ENCODE data around the gene YIPF3. TPM values are rescaled to one million over a fixed set of nuclear protein-coding genes. Genes with fewer than 3 reads are reported as not detected.

Gene YIPF3
- polyA plus RNA-seq, 1 of the 3 experiments (the other 2 are of a cell fraction): 219 TPM

DNA sequence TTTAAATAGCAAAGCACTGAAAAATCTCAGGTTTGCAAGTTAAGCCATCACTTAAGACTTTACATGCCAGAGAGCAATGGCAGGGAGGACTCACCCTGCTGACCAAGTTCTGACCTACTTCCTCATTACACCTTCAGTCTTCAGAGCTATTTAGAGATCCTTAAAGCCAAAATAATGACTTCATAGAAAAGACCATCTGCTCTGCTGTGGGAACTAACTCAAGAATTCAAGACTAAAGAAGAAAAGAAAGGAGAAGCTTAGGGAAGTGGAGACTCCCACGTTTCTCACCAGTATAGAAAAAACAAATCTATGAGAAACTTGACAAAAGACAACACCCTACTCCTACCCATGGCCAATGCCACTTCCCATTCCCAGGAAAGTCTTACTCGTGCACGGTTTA is 30.5 kb upstream of the YIPF3 start:
- CTCF ChIA-PET: interaction anchor here (1.5 kb wide), 1 partner anchor 61 kb away, joined by 5 read pairs; no protein-coding TSS in a partner anchor
- H3K9me2 ChIP-seq: no peaks in the 10 kb centered on the region
- DNase-seq: no peak
- no peaks in the 10 kb centered on the region for H3K9me3 ChIP-seq
- no peak overlapping the region for H3K4me2 ChIP-seq
- WGBS (ENCODE audit: low lambda C conversion rate): 91% methylated on average over 3 of the region's 3 CpGs
- POLR2A ChIA-PET: no interaction called here
- H3K9ac ChIP-seq: no peak overlapping the region
- H3K27ac ChIP-seq (ENCODE audit: low read depth in 2 of 2, low read length in 1 of 2): no peak overlapping the region
- no peaks in the 10 kb centered on the region for H3F3A ChIP-seq (replicated peaks; ENCODE audit: insufficient read depth)
- no peaks in the 10 kb centered on the region for H3K4me1 ChIP-seq (ENCODE audit: control insufficient read depth in 1 of 2, insufficient read depth in 2 of 2, low read depth in 1 of 2, low read length in 1 of 2)
- H3K79me2 ChIP-seq (ENCODE audit: insufficient read depth): no peaks in the 10 kb centered on the region
- H3K36me3 ChIP-seq (replicated peaks in 1 of 2; ENCODE audit: control insufficient read depth in 1 of 2, insufficient read depth in 2 of 2, low read length in 1 of 2): peaks cover 75% of the 10 kb centered on the region in 2 experiments
- H2AFZ ChIP-seq (ENCODE audit: low read depth): no peak overlapping the region
- no peaks in the 10 kb centered on the region for H3K27me3 ChIP-seq (ENCODE audit: insufficient read depth)
- H3K4me3 ChIP-seq (ENCODE audit: low read depth in 2 of 2, low read length in 1 of 2): no peak overlapping the region
- H4K20me1 ChIP-seq (ENCODE audit: insufficient read depth): no peaks in the 10 kb centered on the region
- TF ChIP-seq RXRA (IDR thresholded peaks at IDR 0.05; ENCODE audit: borderline replicate concordance, low read depth) (no peak), NFIC (IDR thresholded peaks at IDR 0.05; ENCODE audit: borderline replicate concordance) (no peak), ELF1 (IDR thresholded peaks at IDR 0.05) (no peak), CHD2 (IDR thresholded peaks at IDR 0.05; ENCODE audit: low read length, partially characterized antibody) (no peak), RAD21 (IDR thresholded peaks at IDR 0.05; ENCODE audit: low read length) (no peak), POLR2AphosphoS5 (IDR thresholded peaks at IDR 0.05; ENCODE audit: low read depth, low read length) (no peak)

DNA sequence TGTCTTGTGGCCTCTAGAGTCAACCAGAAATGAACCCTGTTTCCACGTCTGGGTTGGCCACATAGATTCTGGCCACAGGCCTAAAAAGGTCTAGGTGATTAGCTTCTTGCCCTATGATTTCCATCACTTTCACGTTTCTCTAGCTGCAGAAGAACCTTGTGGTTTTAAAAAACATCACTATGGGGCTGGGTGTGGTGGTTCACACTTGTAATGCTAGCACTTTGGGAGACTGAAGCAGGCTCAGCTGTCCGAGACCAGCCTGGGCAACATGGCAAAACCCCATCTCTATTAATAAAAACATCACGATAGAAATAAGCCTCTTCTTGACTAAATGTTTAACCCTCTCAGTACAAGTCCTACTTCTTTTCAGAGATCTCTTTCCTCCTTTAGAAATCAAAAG is 27.7 kb upstream of the YIPF3 start:
- no peak overlapping the region for H2AFZ ChIP-seq (ENCODE audit: low read depth)
- H3F3A ChIP-seq (replicated peaks; ENCODE audit: insufficient read depth): no peaks in the 10 kb centered on the region
- no peak overlapping the region for H3K9ac ChIP-seq
- TF ChIP-seq, protein P1, sequence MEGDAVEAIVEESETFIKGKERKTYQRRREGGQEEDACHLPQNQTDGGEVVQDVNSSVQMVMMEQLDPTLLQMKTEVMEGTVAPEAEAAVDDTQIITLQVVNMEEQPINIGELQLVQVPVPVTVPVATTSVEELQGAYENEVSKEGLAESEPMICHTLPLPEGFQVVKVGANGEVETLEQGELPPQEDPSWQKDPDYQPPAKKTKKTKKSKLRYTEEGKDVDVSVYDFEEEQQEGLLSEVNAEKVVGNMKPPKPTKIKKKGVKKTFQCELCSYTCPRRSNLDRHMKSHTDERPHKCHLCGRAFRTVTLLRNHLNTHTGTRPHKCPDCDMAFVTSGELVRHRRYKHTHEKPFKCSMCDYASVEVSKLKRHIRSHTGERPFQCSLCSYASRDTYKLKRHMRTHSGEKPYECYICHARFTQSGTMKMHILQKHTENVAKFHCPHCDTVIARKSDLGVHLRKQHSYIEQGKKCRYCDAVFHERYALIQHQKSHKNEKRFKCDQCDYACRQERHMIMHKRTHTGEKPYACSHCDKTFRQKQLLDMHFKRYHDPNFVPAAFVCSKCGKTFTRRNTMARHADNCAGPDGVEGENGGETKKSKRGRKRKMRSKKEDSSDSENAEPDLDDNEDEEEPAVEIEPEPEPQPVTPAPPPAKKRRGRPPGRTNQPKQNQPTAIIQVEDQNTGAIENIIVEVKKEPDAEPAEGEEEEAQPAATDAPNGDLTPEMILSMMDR (IDR thresholded peaks at IDR 0.05): no peak
- TF ChIP-seq, protein P2, sequence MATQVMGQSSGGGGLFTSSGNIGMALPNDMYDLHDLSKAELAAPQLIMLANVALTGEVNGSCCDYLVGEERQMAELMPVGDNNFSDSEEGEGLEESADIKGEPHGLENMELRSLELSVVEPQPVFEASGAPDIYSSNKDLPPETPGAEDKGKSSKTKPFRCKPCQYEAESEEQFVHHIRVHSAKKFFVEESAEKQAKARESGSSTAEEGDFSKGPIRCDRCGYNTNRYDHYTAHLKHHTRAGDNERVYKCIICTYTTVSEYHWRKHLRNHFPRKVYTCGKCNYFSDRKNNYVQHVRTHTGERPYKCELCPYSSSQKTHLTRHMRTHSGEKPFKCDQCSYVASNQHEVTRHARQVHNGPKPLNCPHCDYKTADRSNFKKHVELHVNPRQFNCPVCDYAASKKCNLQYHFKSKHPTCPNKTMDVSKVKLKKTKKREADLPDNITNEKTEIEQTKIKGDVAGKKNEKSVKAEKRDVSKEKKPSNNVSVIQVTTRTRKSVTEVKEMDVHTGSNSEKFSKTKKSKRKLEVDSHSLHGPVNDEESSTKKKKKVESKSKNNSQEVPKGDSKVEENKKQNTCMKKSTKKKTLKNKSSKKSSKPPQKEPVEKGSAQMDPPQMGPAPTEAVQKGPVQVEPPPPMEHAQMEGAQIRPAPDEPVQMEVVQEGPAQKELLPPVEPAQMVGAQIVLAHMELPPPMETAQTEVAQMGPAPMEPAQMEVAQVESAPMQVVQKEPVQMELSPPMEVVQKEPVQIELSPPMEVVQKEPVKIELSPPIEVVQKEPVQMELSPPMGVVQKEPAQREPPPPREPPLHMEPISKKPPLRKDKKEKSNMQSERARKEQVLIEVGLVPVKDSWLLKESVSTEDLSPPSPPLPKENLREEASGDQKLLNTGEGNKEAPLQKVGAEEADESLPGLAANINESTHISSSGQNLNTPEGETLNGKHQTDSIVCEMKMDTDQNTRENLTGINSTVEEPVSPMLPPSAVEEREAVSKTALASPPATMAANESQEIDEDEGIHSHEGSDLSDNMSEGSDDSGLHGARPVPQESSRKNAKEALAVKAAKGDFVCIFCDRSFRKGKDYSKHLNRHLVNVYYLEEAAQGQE (IDR thresholded peaks at IDR 0.05; ENCODE audit: low read depth, low read length): no peak
- TF ChIP-seq GATA2 (CRISPR knock-in tag; IDR thresholded peaks at IDR 0.05) (no peak), YY1 (IDR thresholded peaks at IDR 0.05; ENCODE audit: low read depth) (no peak), GABPA (IDR thresholded peaks at IDR 0.05; ENCODE audit: low read depth) (no peak), MXI1 (IDR thresholded peaks at IDR 0.05; ENCODE audit: low read depth, low read length) (no peak)
- POLR2A ChIA-PET: no interaction called here
- H3K9me2 ChIP-seq: no peaks in the 10 kb centered on the region
- H3K9me3 ChIP-seq: no peaks in the 10 kb centered on the region
- CTCF ChIA-PET: interaction anchor here (1.4 kb wide), 1 partner anchor 9 kb away, joined by 3 read pairs; no protein-coding TSS in a partner anchor
- H3K27me3 ChIP-seq (ENCODE audit: insufficient read depth): no peaks in the 10 kb centered on the region
- no peak overlapping the region for H3K27ac ChIP-seq (ENCODE audit: low read depth in 2 of 2, low read length in 1 of 2)
- no peaks in the 10 kb centered on the region for H4K20me1 ChIP-seq (ENCODE audit: insufficient read depth)
- no peak overlapping the region for H3K4me2 ChIP-seq
- H3K79me2 ChIP-seq (ENCODE audit: insufficient read depth): no peaks in the 10 kb centered on the region
- H3K36me3 ChIP-seq (replicated peaks in 1 of 2; ENCODE audit: control insufficient read depth in 1 of 2, insufficient read depth in 2 of 2, low read length in 1 of 2): peaks cover 66 to 68% of the 10 kb centered on the region in 2 experiments
- H3K4me3 ChIP-seq (ENCODE audit: low read depth in 2 of 2, low read length in 1 of 2): no peak overlapping the region
- DNase-seq: no peak
- no peaks in the 10 kb centered on the region for H3K4me1 ChIP-seq (ENCODE audit: control insufficient read depth in 1 of 2, insufficient read depth in 2 of 2, low read depth in 1 of 2, low read length in 1 of 2)
- WGBS (ENCODE audit: low lambda C conversion rate): 86% methylated on average over 4 of the region's 4 CpGs

Measured in SK-N-SH (cell line).